Omental fat pad (tissue), 4 donors: ENCODE measurements around the gene IRX2. TPM values are rescaled to one million over a fixed set of nuclear protein-coding genes. Genes with fewer than 3 reads are reported as not detected.

ENCODE experiments used
- ATAC-seq: fragments of 150-250 bp; one replicate; pipeline ENCODE4 v1.9.1; 2016; ENCODE audit warnings: mild to moderate bottlenecking, moderate library complexity; ENCODE audit not compliant: low FRiP score
- DNase-seq: peaks from one replicate; pipeline ENCODE4 v3.0.0-alpha.2; 2019; ENCODE audit warnings: low spot score
- total RNA-seq, 4 donors: library from RNA; depleted of rRNA; stranded (reverse); fragments of >200 nt; gene quantifications; one replicate each; pipeline ENCODE4 v1.1.0, GENCODE V29; 2016
- TF ChIP-seq, protein P1 (sequence below), 3 donors: fragments of 450-650 bp; IDR thresholded peaks; one replicate each; pipeline ENCODE4 v1.5.1; 2016 to 2017; ENCODE audit warnings: antibody characterized with exemption in 3 of 3, mild to moderate bottlenecking in 3 of 3, moderate library complexity in 2 of 3

The IRX2 gene
- total RNA-seq, 4 donors from 2014 or later, result 0.19 to 0.84 (median 0.63) TPM; not detected in 1

GRCh38 chr5:2747363-2748162 is 3.9 kb downstream of the IRX2 start:
- TF ChIP-seq, protein P1, sequence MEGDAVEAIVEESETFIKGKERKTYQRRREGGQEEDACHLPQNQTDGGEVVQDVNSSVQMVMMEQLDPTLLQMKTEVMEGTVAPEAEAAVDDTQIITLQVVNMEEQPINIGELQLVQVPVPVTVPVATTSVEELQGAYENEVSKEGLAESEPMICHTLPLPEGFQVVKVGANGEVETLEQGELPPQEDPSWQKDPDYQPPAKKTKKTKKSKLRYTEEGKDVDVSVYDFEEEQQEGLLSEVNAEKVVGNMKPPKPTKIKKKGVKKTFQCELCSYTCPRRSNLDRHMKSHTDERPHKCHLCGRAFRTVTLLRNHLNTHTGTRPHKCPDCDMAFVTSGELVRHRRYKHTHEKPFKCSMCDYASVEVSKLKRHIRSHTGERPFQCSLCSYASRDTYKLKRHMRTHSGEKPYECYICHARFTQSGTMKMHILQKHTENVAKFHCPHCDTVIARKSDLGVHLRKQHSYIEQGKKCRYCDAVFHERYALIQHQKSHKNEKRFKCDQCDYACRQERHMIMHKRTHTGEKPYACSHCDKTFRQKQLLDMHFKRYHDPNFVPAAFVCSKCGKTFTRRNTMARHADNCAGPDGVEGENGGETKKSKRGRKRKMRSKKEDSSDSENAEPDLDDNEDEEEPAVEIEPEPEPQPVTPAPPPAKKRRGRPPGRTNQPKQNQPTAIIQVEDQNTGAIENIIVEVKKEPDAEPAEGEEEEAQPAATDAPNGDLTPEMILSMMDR (IDR thresholded peaks at IDR 0.05), result no peak
- ATAC-seq, result no peak
- no peak for DNase-seq

GRCh38 chr5:2746561-2747032 is 4.9 kb downstream of the IRX2 start:
- TF ChIP-seq, protein P1 (IDR thresholded peaks at IDR 0.05), result no peak
- no peak for ATAC-seq
- DNase-seq, result no peak

- no peak for ATAC-seq
- no peak for DNase-seq
Observed at GRCh38 chr5:2744485-2744884, 7.0 kb downstream of the IRX2 start.

GRCh38 chr5:2742921-2743679 is 8.4 kb downstream of the IRX2 start:
- DNase-seq (no peak), ATAC-seq (no peak)
- TF ChIP-seq, protein P1 (IDR thresholded peaks at IDR 0.05), result no peak

More at GRCh38 chr5:2744485-2744884, 7.0 kb downstream of the IRX2 start:
- TF ChIP-seq, protein P1 (IDR thresholded peaks at IDR 0.05), result no peak

DNA sequence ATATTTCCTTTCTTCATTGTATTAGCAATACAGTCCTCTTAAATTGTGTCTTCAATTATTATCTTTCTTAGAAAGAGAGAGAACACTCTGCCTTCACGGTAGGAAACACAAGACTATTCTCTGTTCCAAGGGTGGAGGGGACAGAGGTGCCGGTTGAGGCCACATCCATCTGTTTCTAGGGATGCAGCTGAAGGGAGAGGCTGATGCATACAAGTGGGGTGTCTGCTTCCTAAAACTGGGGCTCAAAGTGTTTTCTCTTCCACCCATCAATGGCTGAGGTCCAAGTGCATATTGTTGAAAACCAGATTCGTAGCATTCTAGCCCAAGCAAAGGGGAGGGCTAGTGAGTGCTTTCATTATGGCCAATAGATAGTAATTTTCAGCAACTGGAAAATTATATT is 9.5 kb downstream of the IRX2 start:
- TF ChIP-seq, protein P1 (IDR thresholded peaks at IDR 0.05), result no peak
- no peak for DNase-seq
- no peak for ATAC-seq

DNA sequence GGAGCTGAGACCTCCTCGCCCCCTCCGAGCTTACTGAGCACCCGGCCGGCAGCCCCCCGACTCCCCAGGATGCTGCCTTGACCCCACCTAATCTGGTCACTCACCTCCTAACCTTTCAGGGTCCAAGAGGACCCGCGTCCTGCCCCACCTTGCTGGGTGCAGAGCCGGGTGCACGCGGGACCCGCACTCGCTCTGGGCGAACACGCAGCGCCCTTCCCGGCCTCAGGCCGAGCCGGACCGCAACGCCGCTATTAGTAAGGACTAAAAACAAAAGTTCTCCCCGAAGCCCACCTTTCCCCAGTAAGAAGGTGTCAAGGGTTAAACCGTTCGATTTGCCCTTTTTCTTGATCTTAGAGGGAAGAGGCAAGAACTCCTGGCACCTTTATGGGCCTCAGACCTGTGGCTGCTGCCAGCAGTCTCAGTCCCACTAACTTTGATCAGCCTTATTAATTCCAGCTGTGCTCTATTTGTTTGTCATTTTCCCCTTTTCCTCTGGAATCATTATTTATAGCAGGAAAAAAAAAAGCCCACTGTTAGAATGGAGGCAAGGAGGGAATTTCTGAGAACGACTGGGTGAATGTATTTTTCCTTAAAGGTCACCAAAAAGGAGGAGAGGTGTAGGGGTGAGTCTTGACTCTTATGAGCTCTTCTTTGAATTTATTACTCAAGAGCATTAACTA is 10.5 kb downstream of the IRX2 start:
- DNase-seq, result no peak
- ATAC-seq, result no peak
- TF ChIP-seq, protein P1 (IDR thresholded peaks at IDR 0.05), result no peak
